GM12873 (cell line): Measurements from ENCODE around the gene ANO6.

Experiments used
- CTCF ChIP-seq: IDR thresholded peaks from 2 replicates; pipeline ENCODE4 v1.5.1; 2012; ENCODE audit warnings: low read depth, mild to moderate bottlenecking, moderate library complexity, low read length, control low read depth; ENCODE audit not compliant: insufficient read depth; ENCODE audit errors: missing control alignments

ANO6 gene

GRCh38 chr12:45214071-45214470 lies 1.8 kb upstream of the ANO6 start:
- no peak for TF ChIP-seq CTCF

GRCh38 chr12:45214749-45215418 lies 1.0 kb upstream of the ANO6 start:
- TF ChIP-seq CTCF = no peak

GRCh38 chr12:45216230-45216982 lies 511 bp downstream of the ANO6 start:
- peak; percentile 46 for TF ChIP-seq CTCF

GRCh38 chr12:45216983-45217485 lies 1.1 kb downstream of the ANO6 start:
- no peak for TF ChIP-seq CTCF

- TF ChIP-seq CTCF = no peak
Measured at GRCh38 chr12:45217846-45218245, 2.0 kb downstream of the ANO6 start.

GRCh38 chr12:45219621-45220020 lies 3.7 kb downstream of the ANO6 start:
- no peak for TF ChIP-seq CTCF

- TF ChIP-seq CTCF = no peak
Measured at GRCh38 chr12:45220363-45220931, 4.6 kb downstream of the ANO6 start.
